Measurements from ENCODE around the gene PVALB.

DNA sequence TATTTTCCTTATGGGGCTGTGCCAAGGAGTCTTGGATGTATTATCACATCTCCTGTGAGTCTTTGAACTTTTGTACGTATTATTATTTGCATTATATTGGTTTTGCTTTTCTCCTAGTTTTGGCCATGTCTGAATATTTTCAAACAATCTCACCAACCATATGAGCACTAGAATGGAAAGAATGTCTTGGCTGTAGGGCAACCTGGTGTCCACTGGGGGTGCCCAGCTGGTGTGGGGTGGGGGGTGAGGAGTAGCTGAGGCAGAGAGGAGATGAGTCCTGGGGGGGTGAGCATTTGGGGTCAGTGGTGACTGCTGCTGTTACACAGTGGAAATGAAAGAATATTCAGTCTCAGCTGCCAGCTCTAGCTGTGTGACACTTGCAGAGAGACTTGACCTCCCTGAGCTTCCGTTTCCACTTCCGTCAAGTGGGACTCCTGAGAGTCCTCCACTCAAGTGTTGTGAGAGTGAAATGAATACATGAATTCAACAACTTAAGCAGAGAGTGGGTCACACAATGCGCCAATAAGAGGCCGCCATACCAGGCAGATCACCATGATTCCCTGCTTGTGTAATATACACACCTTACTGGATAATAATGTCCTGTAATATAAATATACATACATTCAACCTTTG, 12.7 kb upstream of the PVALB start:
- TF ChIP-seq, protein P1, sequence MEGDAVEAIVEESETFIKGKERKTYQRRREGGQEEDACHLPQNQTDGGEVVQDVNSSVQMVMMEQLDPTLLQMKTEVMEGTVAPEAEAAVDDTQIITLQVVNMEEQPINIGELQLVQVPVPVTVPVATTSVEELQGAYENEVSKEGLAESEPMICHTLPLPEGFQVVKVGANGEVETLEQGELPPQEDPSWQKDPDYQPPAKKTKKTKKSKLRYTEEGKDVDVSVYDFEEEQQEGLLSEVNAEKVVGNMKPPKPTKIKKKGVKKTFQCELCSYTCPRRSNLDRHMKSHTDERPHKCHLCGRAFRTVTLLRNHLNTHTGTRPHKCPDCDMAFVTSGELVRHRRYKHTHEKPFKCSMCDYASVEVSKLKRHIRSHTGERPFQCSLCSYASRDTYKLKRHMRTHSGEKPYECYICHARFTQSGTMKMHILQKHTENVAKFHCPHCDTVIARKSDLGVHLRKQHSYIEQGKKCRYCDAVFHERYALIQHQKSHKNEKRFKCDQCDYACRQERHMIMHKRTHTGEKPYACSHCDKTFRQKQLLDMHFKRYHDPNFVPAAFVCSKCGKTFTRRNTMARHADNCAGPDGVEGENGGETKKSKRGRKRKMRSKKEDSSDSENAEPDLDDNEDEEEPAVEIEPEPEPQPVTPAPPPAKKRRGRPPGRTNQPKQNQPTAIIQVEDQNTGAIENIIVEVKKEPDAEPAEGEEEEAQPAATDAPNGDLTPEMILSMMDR (IDR thresholded peaks at IDR 0.05) = no peak
- TF ChIP-seq POLR2A (IDR thresholded peaks at IDR 0.05) = no peak

All from adrenal gland (tissue), 5 donors.